Bronchial epithelial cell (primary cell): ENCODE results near the gene TMEM143. TPM values are rescaled to one million over a fixed set of nuclear protein-coding genes. Genes with fewer than 3 reads are reported as not detected.

Experiments
- DNase-seq: peaks from one replicate; pipeline ENCODE4 v3.0.0-alpha.2; 2010; ENCODE audit warnings: low read depth
- FAIRE-seq: peaks from 2 replicates; lab custom pipeline; 2011; peaks lifted over from hg19 to GRCh38; lab: Jason Lieb, UNC
- H3K27me3 ChIP-seq: 2 replicates; pipeline ENCODE4 v1.5.1; 2011; ENCODE audit warnings: low read length; ENCODE audit not compliant: control insufficient read depth, insufficient read depth
- H3K36me3 ChIP-seq: 2 replicates; pipeline ENCODE4 v1.5.1; 2011; ENCODE audit warnings: low read length; ENCODE audit not compliant: control insufficient read depth, insufficient read depth
- H3K4me3 ChIP-seq: 2 replicates; pipeline ENCODE4 v1.5.1; 2011; ENCODE audit warnings: mild to moderate bottlenecking, low read depth, low read length, control low read depth
- CTCF ChIP-seq: IDR thresholded peaks from 2 replicates; pipeline ENCODE4 v1.5.1; 2011; ENCODE audit warnings: mild to moderate bottlenecking, moderate library complexity, low read length, control low read depth, inconsistent platforms; ENCODE audit not compliant: insufficient read depth, severe bottlenecking
- total RNA-seq: library from RNA; depleted of rRNA; stranded (reverse); fragments of >200 nt; gene quantifications from 2 replicates; pipeline ENCODE4 v1.2.1, GENCODE V29; 2014

Gene TMEM143
- total RNA-seq, 1 donor from 2014 or later = 0.79 TPM

GRCh38 chr19:48361912-48362311 is 1.8 kb downstream of the TMEM143 start:
- H3K36me3 ChIP-seq = no peaks in the 10 kb centered on the region
- TF ChIP-seq CTCF = no peak
- no peak for DNase-seq
- FAIRE-seq = no peak
- H3K27me3 ChIP-seq = no peaks in the 10 kb centered on the region
- no peak overlapping the region for H3K4me3 ChIP-seq

GRCh38 chr19:48359123-48359522 is 4.6 kb downstream of the TMEM143 start:
- no peak for DNase-seq
- no peak for TF ChIP-seq CTCF
- Histone ChIP-seq H3K4me3 (no peak overlapping the region), H3K27me3 (no peaks in the 10 kb centered on the region), H3K36me3 (no peaks in the 10 kb centered on the region)
- no peak for FAIRE-seq

- Histone ChIP-seq H3K4me3 (no peak overlapping the region), H3K27me3 (no peaks in the 10 kb centered on the region), H3K36me3 (no peaks in the 10 kb centered on the region)
- DNase-seq (no peak), FAIRE-seq (no peak)
- no peak for TF ChIP-seq CTCF
These were observed 8.3 kb downstream of the TMEM143 start for GRCh38 chr19:48355365-48355954.

GRCh38 chr19:48354332-48354992 is 9.3 kb downstream of the TMEM143 start:
- DNase-seq = no peak
- FAIRE-seq = no peak
- TF ChIP-seq CTCF = no peak
- Histone ChIP-seq H3K4me3 (no peak overlapping the region), H3K27me3 (no peaks in the 10 kb centered on the region), H3K36me3 (no peaks in the 10 kb centered on the region)

GRCh38 chr19:48353677-48354076 is 10.1 kb downstream of the TMEM143 start:
- Histone ChIP-seq H3K4me3 (no peak overlapping the region), H3K27me3 (no peaks in the 10 kb centered on the region), H3K36me3 (no peaks in the 10 kb centered on the region)
- FAIRE-seq (no peak), DNase-seq (no peak)
- TF ChIP-seq CTCF = no peak
